SK-N-SH (cell line): ENCODE results near the gene PLIN5. TPM values are rescaled to one million over a fixed set of nuclear protein-coding genes. Genes with fewer than 3 reads are reported as not detected.
"Not testable (repeated sequence)": the region's sequence is repeated elsewhere in the genome, so short reads cannot be mapped to it uniquely, and the experiment has no call there.

ENCODE experiments used
- CTCF ChIA-PET: fragments of 300-600, 350-600 bp; formaldehyde crosslinking; extraction: SDS; loops from one replicate; lab custom pipeline; 2021; lab: Yijun Ruan, JAX
- POLR2A ChIA-PET: fragments of 350-600 bp; sonication (Branson Sonifier 250); formaldehyde crosslinking; extraction: SDS; loops from one replicate; lab custom pipeline; 2020; ENCODE audit warnings: antibody characterized with exemption, inconsistent platforms; lab: Yijun Ruan, JAX
- DNase-seq: peaks from one replicate; pipeline ENCODE4 v3.0.0; 2012
- H2AFZ ChIP-seq: fragments of 200-600 bp; sonication (generic); 2 replicates; pipeline ENCODE4 v1.8.1; 2016; ENCODE audit warnings: antibody characterized with exemption, mild to moderate bottlenecking, low read depth
- H3F3A ChIP-seq: fragments of 200-600 bp; sonication (generic); replicated peaks from 2 replicates; pipeline ENCODE3; 2016; ENCODE audit warnings: antibody characterized with exemption, mild to moderate bottlenecking; ENCODE audit not compliant: insufficient read depth
- H3K27ac ChIP-seq, 2 experiments: fragments of 200-500 bp in 1 of 2; fragments of 200-600 bp in 1 of 2; sonication (Bioruptor generic) in 1 of 2; sonication (generic), shearing (Covaris generic) in 1 of 2; 2 replicates each; pipeline versions ENCODE4 v1.5.1 to v1.6.1; 2014 to 2016; ENCODE audit warnings: low read depth in 2 of 2, inconsistent platforms in 1 of 2, low read length in 1 of 2, mild to moderate bottlenecking in 1 of 2, mixed read lengths in 1 of 2
- H3K27me3 ChIP-seq: fragments of 200-600 bp; sonication (generic), shearing (Covaris generic); 2 replicates; pipeline ENCODE4 v1.6.1; 2016; ENCODE audit warnings: mixed run types; ENCODE audit not compliant: insufficient read depth
- H3K36me3 ChIP-seq, 2 experiments: fragments of 200-500 bp in 1 of 2; fragments of 200-600 bp in 1 of 2; sonication (Bioruptor generic) in 1 of 2; sonication (generic) in 1 of 2; replicated peaks in 1 of 2; 2 replicates each; pipeline versions ENCODE3 to v1.5.1; 2014 to 2016; ENCODE audit warnings: low read length in 1 of 2, mild to moderate bottlenecking in 1 of 2; ENCODE audit not compliant: insufficient read depth in 2 of 2, control insufficient read depth in 1 of 2
- H3K4me1 ChIP-seq, 2 experiments: fragments of 200-500 bp in 1 of 2; fragments of 200-600 bp in 1 of 2; sonication (Bioruptor generic) in 1 of 2; sonication (generic), shearing (Covaris generic) in 1 of 2; 2 replicates each; pipeline versions ENCODE4 v1.5.1 to v1.6.1; 2014 to 2016; ENCODE audit warnings: low read depth in 1 of 2, low read length in 1 of 2, mixed run types in 1 of 2; ENCODE audit not compliant: insufficient read depth in 2 of 2, control insufficient read depth in 1 of 2
- H3K4me2 ChIP-seq: fragments of 200-600 bp; sonication (generic), shearing (Covaris generic); 2 replicates; pipeline ENCODE4 v1.6.1; 2017; ENCODE audit warnings: mixed run types
- H3K4me3 ChIP-seq, 2 experiments: fragments of 200-500 bp in 1 of 2; fragments of 200-600 bp in 1 of 2; sonication (Bioruptor generic) in 1 of 2; sonication (generic), shearing (Covaris generic) in 1 of 2; 2 replicates each; pipeline versions ENCODE4 v1.5.1 to v1.8.1; 2014 to 2016; ENCODE audit warnings: low read depth in 2 of 2, inconsistent platforms in 1 of 2, low read length in 1 of 2, mild to moderate bottlenecking in 1 of 2, mixed read lengths in 1 of 2, moderate library complexity in 1 of 2
- H3K79me2 ChIP-seq: fragments of 200-600 bp; sonication (generic); 2 replicates; pipeline ENCODE4 v1.8.1; 2017; ENCODE audit warnings: mild to moderate bottlenecking; ENCODE audit not compliant: insufficient read depth
- H3K9ac ChIP-seq: fragments of 200-600 bp; sonication (generic); 2 replicates; pipeline ENCODE4 v1.6.1; 2017; ENCODE audit warnings: mixed run types
- H3K9me2 ChIP-seq: fragments of 200-600 bp; sonication (generic); 2 replicates; pipeline ENCODE4 v1.6.1; 2017; ENCODE audit warnings: mixed run types
- H3K9me3 ChIP-seq: fragments of 200-600 bp; sonication (generic); 2 replicates; pipeline ENCODE4 v1.6.1; 2017; ENCODE audit warnings: mixed run types, mild to moderate bottlenecking, moderate library complexity
- H4K20me1 ChIP-seq: fragments of 200-600 bp; sonication (generic); 2 replicates; pipeline ENCODE4 v1.6.1; 2017; ENCODE audit warnings: mild to moderate bottlenecking, mixed run types; ENCODE audit not compliant: insufficient read depth
- FOXJ3 ChIP-seq: sonication (generic); formaldehyde crosslinking; IDR thresholded peaks from 2 replicates; pipeline ENCODE4 v1.5.1; 2020; ENCODE audit warnings: mild to moderate bottlenecking, missing genetic modification reagents
- GATA2 ChIP-seq: sonication (generic); formaldehyde crosslinking; IDR thresholded peaks from 2 replicates; pipeline ENCODE4 v1.5.0; 2020; ENCODE audit warnings: mild to moderate bottlenecking, missing genetic modification reagents
- IRF3 ChIP-seq: fragments of 150-350 bp; IDR thresholded peaks from 2 replicates; pipeline ENCODE4 v1.6.1; 2016; ENCODE audit warnings: mild to moderate bottlenecking, low read depth, low read length
- JUND ChIP-seq: IDR thresholded peaks from 2 replicates; pipeline ENCODE4 v1.4.0; 2012
- TCF12 ChIP-seq: IDR thresholded peaks from 2 replicates; pipeline ENCODE4 v1.4.0; 2012
- whole genome bisulfite sequencing: methylation state at CpG from one replicate; pipeline ENCODE4 v1.1.6; 2017; ENCODE audit warnings: low lambda C conversion rate; 5-methylcytosine and 5-hydroxymethylcytosine counted together
- polyA plus RNA-seq, 3 experiments: library from polyadenylated mRNA; depleted of rRNA; stranded (reverse); fragments of >200 nt; gene quantifications; 2 replicates each; pipeline ENCODE4 v1.2.3, GENCODE V29; 2012

PLIN5 gene
- polyA plus RNA-seq, 1 of the 3 experiments (the other 2 are of a cell fraction): 0.59 TPM

GRCh38 chr19:4566402-4567051 lies 31.5 kb upstream of the PLIN5 start:
- Histone ChIP-seq H3K27me3 (no peaks in the 10 kb centered on the region), H3K9me3 (no peaks in the 10 kb centered on the region), H3K9me2 (no peaks in the 10 kb centered on the region), H3K36me3 (no peaks in the 10 kb centered on the region), H3K4me3 (no peak overlapping the region), H3F3A (peaks cover 5% of the 10 kb centered on the region), H3K79me2 (no peaks in the 10 kb centered on the region), H2AFZ (no peak overlapping the region), H4K20me1 (no peaks in the 10 kb centered on the region), H3K4me2 (no peak overlapping the region), H3K27ac (no peak overlapping the region), H3K9ac (no peak overlapping the region), H3K4me1 (no peaks in the 10 kb centered on the region; a peak in 1 of 4 replicates)
- 68% methylated on average over 22 of the region's 35 CpGs for WGBS
- POLR2A ChIA-PET: interaction anchor here (0.6 kb wide), 1 partner anchor 246 kb away, joined by 3 read pairs; no protein-coding TSS in a partner anchor
- CTCF ChIA-PET: interaction anchor here (0.6 to 13.0 kb wide), 21 partner anchors 8 to 367 kb away, joined by 3 to 200 read pairs (median 5); no protein-coding TSS in a partner anchor
- TF ChIP-seq IRF3: no peak
- no peak for TF ChIP-seq GATA2 (CRISPR knock-in tag)
- TF ChIP-seq FOXJ3 (CRISPR knock-in tag): no peak
- TF ChIP-seq TCF12: no peak
- no peak for TF ChIP-seq JUND
- peak; percentile 17 for DNase-seq

- peaks cover 10% of the 10 kb centered on the region for H3F3A ChIP-seq
- CTCF ChIA-PET: interaction anchor here (1.1 kb wide), 1 partner anchor 73 kb away, joined by 3 read pairs; no protein-coding TSS in a partner anchor
- WGBS: 62% methylated on average over 5 of the region's 5 CpGs
- H3K9me2 ChIP-seq, H3K27ac ChIP-seq, H3K36me3 ChIP-seq, POLR2A ChIA-PET, H3K9ac ChIP-seq, H4K20me1 ChIP-seq, H3K79me2 ChIP-seq, H2AFZ ChIP-seq, DNase-seq, H3K4me2 ChIP-seq, H3K4me1 ChIP-seq, H3K27me3 ChIP-seq, H3K9me3 ChIP-seq, H3K4me3 ChIP-seq: not testable (repeated sequence)
Observed at GRCh38 chr19:4563562-4563961, 28.5 kb upstream of the PLIN5 start.

GRCh38 chr19:4562085-4562484 lies 27.1 kb upstream of the PLIN5 start:
- H2AFZ ChIP-seq, H3K4me2 ChIP-seq, H3K4me1 ChIP-seq, POLR2A ChIA-PET, H3K4me3 ChIP-seq, H3K36me3 ChIP-seq, DNase-seq, H3K27me3 ChIP-seq, H3K27ac ChIP-seq, H3F3A ChIP-seq, CTCF ChIA-PET, H3K9me3 ChIP-seq, H3K79me2 ChIP-seq, H3K9me2 ChIP-seq, H4K20me1 ChIP-seq, H3K9ac ChIP-seq: not testable (repeated sequence)
- WGBS: 72% methylated on average over 7 of the region's 7 CpGs
